CD4-positive, alpha-beta T cell treated with Interleukin-10 for 1 hour (primary cell): ENCODE data around the gene BCR.
A peak's percentile ranks its signal among the peaks of the same experiment; 100 is the strongest.

Experiments
- DNase-seq: peaks from one replicate; pipeline ENCODE4 v3.0.0-alpha.2; 2020

BCR gene

DNA sequence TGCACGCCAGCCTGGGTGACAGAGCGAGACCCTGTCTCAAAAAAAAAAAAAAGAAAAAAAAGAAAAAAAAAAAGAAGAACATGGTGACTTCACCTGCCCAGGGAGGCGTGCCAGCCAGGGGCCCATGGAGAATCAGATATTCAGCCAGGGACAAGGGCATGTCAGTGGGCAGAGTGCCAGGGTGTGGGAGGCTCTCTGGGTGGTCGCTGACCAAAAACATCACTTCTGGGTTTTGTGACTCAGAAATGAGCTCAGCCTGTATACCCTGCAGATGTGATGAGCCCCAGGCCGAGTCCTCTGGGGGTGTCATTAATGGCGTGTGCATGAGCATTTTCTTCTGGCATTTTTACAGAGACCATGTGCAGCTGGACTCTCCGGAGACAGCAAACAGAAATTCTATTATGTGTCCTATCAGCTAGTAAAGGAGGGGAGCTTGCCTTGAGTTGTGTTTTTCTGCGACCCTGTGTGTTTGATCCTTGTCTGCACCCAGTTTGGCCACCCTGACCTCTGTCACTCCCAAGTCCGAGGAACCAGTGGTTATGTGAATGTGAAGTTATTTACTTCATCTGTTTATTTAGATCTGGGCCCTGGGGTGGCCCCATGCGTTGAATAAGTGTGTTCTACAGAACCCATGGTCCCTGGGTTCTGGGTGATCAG lies 53.6 kb downstream of the BCR start:
- DNase-seq = no peak

GRCh38 chr22:23234409-23235161 lies 54.3 kb downstream of the BCR start:
- no peak for DNase-seq

- DNase-seq = no peak
These were observed 55.1 kb downstream of the BCR start for GRCh38 chr22:23235425-23235824.

GRCh38 chr22:23236026-23236425 lies 55.7 kb downstream of the BCR start:
- no peak for DNase-seq

DNA sequence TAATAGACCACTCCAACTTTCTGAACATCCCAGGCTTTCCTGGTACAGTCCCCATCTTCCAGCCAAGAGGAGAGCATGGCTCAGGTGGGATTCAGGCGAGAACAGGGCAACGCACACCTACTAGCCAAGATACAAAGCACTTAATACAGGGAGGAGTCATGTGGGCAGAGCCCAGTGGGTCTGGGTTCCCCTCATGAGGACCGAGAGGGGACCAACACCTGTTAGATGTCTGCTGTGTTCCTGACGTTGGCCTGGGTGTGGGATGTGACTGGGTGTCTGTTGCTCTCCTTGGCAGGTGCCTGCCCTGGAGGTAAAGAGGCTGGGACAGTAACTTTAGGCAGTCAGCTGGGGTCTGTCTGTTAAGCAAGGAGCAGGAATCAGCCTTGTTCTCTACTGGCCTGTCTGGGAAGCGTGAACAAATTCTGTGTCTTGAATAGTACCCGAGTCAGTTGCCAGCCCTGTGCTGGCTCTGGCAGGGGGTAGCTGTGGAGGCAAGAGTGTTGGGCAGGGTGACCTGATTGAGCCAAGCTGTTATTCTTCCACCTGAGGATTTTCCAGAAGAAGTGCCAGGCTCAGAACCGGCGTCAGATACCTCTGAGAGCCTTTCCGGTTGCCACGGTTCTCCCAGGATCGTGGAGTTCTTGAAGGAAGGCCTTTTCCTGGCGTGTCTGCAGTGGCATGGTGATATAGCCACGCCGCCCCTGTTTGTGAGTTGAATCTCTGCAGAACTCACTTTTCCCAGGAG lies 56.3 kb downstream of the BCR start:
- DNase-seq = no peak

- DNase-seq = no peak
These were observed 57.0 kb downstream of the BCR start for GRCh38 chr22:23237201-23237798.

- DNase-seq = peak; percentile 48
These were observed 57.5 kb downstream of the BCR start for GRCh38 chr22:23237841-23238240.

DNA sequence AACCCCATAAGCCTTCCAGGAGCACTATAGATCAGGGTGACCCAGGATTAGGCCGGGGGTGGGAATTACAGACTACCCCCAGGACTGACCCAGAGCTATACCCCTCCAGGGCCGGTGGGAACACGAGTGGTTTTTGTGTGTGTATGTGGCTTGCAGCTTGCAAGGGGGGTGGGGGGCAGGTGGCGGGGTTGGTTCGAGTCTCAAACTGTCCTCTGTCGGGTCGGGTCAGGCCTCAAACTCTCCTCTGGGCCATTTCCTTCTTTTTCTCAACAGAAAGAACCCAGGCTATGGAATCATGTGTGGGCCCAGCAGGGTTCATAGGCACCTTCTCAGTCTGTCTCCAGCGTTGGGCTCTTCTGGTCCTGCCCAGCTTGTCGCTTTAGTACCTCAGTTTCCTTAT lies 58.4 kb downstream of the BCR start:
- no peak for DNase-seq

- DNase-seq = no peak
These were observed 59.1 kb downstream of the BCR start for GRCh38 chr22:23239429-23239828.

DNA sequence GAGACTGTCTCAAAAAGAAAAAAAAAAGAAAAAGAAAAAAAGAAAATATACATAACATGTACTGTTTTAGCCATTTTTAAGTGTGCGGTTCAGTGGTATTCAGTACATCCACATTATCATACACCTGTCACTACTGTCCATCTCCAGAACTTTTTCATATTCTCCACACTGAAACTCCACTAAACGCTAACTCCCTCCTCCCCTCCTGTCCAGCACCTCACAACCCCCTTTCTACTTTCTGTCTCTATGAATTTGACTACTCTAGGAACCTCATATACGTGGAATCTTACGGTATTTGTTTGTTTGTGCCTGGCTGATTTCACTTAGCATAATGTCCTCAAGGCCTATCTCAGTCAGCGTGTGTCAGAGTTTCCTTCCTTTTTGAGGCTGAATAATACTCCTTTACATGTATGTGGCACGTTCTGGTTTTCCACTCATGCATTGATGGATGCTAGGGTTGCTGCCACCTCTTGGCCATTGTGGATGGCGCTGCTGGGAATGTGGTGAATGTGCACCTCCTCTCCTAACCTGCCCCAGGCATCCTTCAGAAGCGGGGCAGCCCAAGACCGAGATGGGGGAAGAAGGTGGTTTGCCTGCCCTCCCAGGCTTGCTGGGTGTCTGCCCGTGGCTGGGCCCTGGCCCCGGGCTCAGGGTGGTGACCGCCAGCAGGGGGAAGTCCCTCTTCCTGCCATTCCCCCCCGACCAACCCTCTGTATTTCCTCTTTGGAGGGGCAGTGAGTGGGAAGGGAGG lies 60.5 kb downstream of the BCR start:
- DNase-seq = peak; percentile 41

- DNase-seq = no peak
These were observed 61.5 kb downstream of the BCR start for GRCh38 chr22:23241562-23242472.

DNA sequence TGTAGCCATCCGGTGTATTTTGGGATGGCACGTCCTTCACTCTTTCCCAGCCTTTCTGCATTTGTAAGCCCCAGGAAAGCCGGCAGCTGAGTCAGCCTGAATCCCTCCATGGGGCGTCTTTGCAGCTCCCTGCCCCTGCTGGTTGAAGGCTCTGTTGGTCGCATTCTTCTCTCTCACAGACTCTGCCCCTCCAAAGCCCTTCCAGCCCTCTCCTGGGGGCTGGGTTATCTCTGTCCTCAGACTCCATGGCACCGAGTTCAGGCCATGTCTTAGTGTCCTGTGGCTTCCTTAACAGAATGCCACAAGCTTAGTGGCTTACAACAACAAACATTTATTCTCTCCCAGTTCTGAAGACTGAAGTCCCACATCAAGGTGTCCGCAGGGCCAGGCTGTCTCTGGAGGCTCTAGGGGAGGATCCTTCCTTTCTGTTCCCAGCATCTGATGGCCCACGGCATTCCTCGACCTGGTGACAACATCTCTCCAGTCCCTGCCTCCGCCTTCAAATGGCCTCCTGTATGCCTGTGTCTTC lies 62.2 kb downstream of the BCR start:
- DNase-seq = no peak

DNA sequence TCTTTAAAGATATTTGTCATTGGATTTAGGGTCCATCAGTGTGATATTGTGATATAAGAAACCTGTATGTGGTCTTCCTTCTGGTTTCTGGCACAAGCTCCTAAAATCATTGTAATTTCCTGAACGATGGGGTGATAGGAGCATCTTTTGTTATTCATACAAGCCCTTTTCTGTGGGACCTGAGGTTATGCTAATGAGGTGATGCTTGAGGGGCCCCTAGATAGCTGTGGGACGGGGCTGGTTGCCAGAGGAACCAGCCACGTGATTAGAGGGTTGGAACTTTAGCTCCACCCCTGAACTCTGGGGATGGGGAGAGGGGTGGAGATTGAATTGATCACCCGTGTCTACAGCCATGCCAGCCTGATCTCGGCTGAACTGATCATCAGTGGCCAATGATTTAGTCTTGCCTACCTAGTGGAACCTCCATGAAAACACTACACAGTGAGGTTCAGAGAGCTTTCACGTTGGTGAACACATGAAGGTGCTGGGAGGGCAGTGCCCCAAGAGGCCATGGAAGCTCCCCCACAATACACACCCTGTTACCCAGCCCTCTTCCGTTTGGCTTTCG lies 62.8 kb downstream of the BCR start:
- peak; percentile 87 for DNase-seq

DNA sequence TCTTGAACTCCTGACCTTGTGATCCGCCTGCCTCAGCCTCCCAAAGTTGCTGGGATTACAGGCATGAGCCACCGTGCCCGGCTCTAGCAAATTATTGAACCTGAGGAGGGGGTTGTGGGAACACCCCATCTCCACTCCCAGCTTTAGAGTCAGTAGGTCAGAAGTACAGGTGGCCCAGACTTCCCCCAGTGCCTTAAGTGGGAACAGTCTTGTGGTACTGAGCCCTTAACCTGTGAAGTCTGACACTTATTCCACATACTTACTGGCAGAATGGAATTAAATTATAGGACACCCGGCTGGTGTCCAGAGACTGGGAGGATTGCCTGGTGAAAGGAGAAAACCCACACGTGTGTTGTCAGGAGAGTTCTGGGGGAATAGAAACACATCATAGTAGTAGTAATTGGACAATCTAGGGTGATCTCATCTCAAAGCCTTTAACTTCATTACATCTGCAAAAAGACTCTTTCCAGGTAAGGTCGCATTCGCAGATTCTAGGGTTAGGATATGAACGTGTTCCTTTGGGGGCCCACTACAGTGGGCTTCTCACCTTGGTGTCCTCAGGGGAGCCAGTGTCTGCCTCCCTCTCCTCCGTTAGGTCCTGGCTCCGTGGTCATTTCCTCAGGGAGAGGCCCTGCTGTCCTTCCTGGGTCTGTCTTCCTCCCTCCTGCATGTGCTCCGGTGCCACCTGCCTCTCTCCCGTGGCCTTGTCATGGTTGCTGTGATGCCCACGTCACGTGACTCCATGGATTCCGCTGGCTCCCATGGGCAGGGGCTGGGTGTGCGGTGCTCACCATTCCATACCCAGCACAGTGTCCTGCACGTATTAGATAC lies 63.8 kb downstream of the BCR start:
- DNase-seq = no peak

- DNase-seq = no peak
These were observed 64.4 kb downstream of the BCR start for GRCh38 chr22:23244690-23245044.

DNA sequence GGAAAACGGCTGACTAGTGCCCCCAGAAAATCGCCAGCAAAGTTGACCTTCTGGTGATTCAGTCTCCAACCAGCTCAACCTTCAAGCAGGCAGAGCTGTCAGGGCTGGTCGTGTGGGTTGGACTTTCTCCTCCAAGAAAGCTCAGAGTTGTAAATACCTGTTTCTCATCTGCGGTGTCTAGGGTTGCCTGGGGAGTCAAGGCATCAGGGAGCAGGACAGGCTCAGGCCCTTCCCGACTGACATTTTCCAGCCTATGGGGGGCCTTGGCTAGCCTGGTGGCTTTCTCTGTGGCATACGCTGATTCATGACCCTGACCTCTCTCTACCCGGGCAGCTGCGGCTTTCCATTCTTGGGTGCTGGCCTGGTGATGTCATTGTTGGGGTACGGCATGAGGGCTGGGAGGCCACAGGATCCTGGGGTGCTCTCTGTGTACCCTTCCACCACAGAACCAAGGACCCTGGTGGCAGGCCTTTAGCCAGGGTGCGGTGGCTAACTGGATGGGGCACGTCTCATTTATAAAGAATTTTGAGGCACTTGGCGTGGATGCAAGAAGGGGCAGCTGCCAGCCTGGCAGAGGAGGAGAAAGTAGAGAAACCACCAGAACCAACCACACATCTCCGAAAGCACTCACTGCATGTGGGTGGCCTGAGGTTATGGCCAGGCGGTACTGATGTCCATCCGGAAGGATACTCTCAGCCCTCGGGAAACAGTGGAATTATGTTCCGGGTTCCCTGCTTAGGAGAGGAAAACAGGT lies 64.9 kb downstream of the BCR start:
- no peak for DNase-seq

DNA sequence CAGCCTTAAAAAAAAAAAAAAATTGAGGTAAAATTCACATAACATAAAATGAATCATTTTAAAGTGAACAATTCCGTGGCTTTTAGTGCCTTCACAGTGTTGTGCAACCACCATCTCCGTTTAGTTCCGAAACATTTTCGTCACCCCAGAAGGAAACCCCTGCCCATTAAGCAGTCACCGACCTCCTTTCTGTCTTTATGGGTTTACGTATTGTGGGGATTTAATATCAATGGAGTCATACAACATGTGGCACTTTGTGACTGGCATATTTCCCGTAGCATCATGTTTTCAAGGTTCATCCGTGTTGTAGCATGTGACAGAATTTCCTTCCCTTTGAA lies 65.5 kb downstream of the BCR start:
- no peak for DNase-seq

DNA sequence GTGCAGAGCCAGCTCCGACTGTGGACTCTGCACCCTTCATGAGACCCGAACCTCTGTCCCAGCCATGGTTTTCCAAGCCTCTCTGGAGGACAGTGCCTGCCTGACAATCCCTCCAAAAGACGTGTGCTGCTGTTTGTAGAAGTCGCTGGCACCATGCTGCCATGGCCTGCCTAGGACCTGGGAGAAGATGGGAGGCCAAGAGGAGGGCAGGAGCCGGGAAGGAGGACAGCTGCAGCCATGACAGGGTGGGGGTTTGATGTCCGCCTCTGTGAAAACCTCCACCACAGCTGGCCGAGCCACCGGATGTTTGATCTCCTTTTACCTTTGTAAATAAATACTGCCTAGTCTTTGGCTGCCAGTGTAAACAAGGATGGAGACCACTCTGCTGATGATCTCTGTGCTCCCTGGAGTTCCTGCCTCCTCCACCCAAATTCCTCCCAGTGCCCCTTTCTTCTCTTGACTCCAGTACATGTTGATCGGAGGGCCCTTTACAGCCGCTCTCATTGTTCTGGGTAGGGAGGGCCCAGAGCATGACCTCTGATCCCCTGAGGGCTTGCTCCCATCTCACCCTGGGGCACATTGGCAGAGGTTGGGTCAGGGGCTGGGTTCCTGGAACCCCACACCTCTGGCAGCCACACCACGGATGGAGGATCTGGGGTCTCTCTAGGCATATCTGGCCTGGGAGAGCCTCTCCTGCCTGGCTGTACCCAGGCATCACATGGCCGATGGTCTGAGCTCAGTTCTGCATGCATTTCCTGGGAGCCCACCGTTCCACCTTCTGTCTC lies 66.9 kb downstream of the BCR start:
- no peak for DNase-seq

- no peak for DNase-seq
These were observed 68.3 kb downstream of the BCR start for GRCh38 chr22:23248583-23248982.
